GM12878 (cell line): ENCODE data around the gene SLIT1. TPM values are rescaled to one million over a fixed set of nuclear protein-coding genes. Genes with fewer than 3 reads are reported as not detected.

Source experiments
- ATAC-seq: fragments of 200-7000 bp; cut with Tn5 transposase; 3 replicates; pipeline ENCODE4 v1.9.1; 2020; ENCODE audit warnings: mild to moderate bottlenecking, moderate library complexity
- BruUV-seq: library from RNA; stranded (reverse); fragments of 400-500 nt; replicated peaks from 2 replicates; lab custom pipeline; 2021; lab: Mats Ljungman, UMichigan
- CTCF ChIA-PET: fragments of 300-600 bp; sonication (Branson Sonifier 250); formaldehyde crosslinking; extraction: SDS; loops from one replicate; lab custom pipeline; 2021; ENCODE audit warnings: inconsistent platforms; lab: Yijun Ruan, JAX
- POLR2A ChIA-PET: fragments of 350-600 bp; formaldehyde crosslinking; extraction: SDS; loops from one replicate; lab custom pipeline; 2021; ENCODE audit warnings: inconsistent platforms; lab: Charles Lee
- RAD21 ChIA-PET: fragments of 300-600 bp; sonication (Branson Sonifier 250); formaldehyde crosslinking; loops from one replicate; lab custom pipeline; 2023; ENCODE audit warnings: antibody characterized with exemption; ENCODE audit not compliant: unreplicated experiment; lab: Charles Lee
- SMC1A ChIA-PET: fragments of 300-600 bp; sonication (Branson Sonifier 250); formaldehyde crosslinking; loops from one replicate; lab custom pipeline; 2023; ENCODE audit not compliant: unreplicated experiment, uncharacterized antibody; lab: Charles Lee
- DNase-seq: peaks from one replicate; pipeline ENCODE4 v3.0.0-alpha.2; 2011; ENCODE audit warnings: low read depth, low spot score
- FAIRE-seq: peaks from 3 replicates; lab custom pipeline; 2011; peaks lifted over from hg19 to GRCh38; lab: Jason Lieb, UNC
- H2AFZ ChIP-seq: 2 replicates; pipeline ENCODE4 v1.6.0; 2011; ENCODE audit warnings: low read depth, low read length, control low read depth; ENCODE audit not compliant: control insufficient read depth
- H3K27ac ChIP-seq: 2 replicates; pipeline ENCODE4 v1.5.1; 2011; ENCODE audit warnings: control low read depth; ENCODE audit not compliant: control insufficient read depth, insufficient read depth
- H3K27me3 ChIP-seq, 2 experiments: replicated peaks in 1 of 2; 2 replicates each; pipeline versions ENCODE4 v1.6.0 to v1.6.1; 2011; ENCODE audit warnings: low read length in 1 of 2; ENCODE audit not compliant: control insufficient read depth in 2 of 2, insufficient read depth in 2 of 2
- H3K36me3 ChIP-seq, 2 experiments: 2 replicates each; pipeline ENCODE4 v1.5.1; 2011; ENCODE audit warnings: low read length in 1 of 2; ENCODE audit not compliant: control insufficient read depth in 2 of 2, insufficient read depth in 2 of 2
- H3K4me1 ChIP-seq: 2 replicates; pipeline ENCODE4 v1.6.1; 2011; ENCODE audit warnings: mild to moderate bottlenecking, low read length, moderate library complexity, mixed read lengths; ENCODE audit not compliant: control insufficient read depth, insufficient read depth
- H3K4me2 ChIP-seq: 2 replicates; pipeline ENCODE4 v1.6.0; 2011; ENCODE audit warnings: control low read depth; ENCODE audit not compliant: control insufficient read depth, insufficient read depth
- H3K4me3 ChIP-seq: fragments of 200-600 bp; sonication (generic); 2 replicates; pipeline ENCODE4 v1.5.1; 2016
- H3K79me2 ChIP-seq: 2 replicates; pipeline ENCODE4 v1.6.0; 2011; ENCODE audit warnings: low read length; ENCODE audit not compliant: control insufficient read depth, insufficient read depth
- H3K9ac ChIP-seq: 2 replicates; pipeline ENCODE4 v1.8.0; 2011; ENCODE audit warnings: low read length, control low read depth, mixed read lengths; ENCODE audit not compliant: control insufficient read depth, insufficient read depth
- H3K9me3 ChIP-seq: replicated peaks from 3 replicates; pipeline ENCODE4 v1.5.1; 2011; ENCODE audit warnings: mild to moderate bottlenecking, low read length; ENCODE audit not compliant: control insufficient read depth, insufficient read depth
- H4K20me1 ChIP-seq: 2 replicates; pipeline ENCODE4 v1.6.0; 2011; ENCODE audit not compliant: control insufficient read depth, insufficient read depth
- ATF3 ChIP-seq: IDR thresholded peaks from 2 replicates; pipeline ENCODE4 v1.6.1; 2011; ENCODE audit warnings: low read depth, mild to moderate bottlenecking, low read length, moderate library complexity, borderline replicate concordance; ENCODE audit errors: extremely low read depth
- CEBPZ ChIP-seq: fragments of 150-350 bp; IDR thresholded peaks from 2 replicates; pipeline ENCODE4 v1.6.1; 2016; ENCODE audit warnings: low read depth, low read length
- EGR1 ChIP-seq, 2 experiments: IDR thresholded peaks; 1 replicate in 1 of 2; 2 replicates in 1 of 2; pipeline ENCODE4 v1.6.1; 2011 to 2012; ENCODE audit warnings: low read depth in 2 of 2, low read length in 2 of 2, borderline replicate concordance in 1 of 2, mild to moderate bottlenecking in 1 of 2, moderate library complexity in 1 of 2
- EP300 ChIP-seq, 2 experiments: fragments of 150-350 bp in 1 of 2; IDR thresholded peaks; 2 replicates each; pipeline ENCODE4 v1.6.1; 2011 to 2012; ENCODE audit warnings: low read depth in 2 of 2, low read length in 2 of 2, borderline replicate concordance in 1 of 2, improper control_type of control experiment in 1 of 2, inconsistent platforms in 1 of 2; ENCODE audit not compliant: control insufficient read depth in 1 of 2
- RELA ChIP-seq: fragments of 450-650 bp; IDR thresholded peaks from 2 replicates; pipeline ENCODE4 v1.8.0; 2014; ENCODE audit warnings: borderline replicate concordance; ENCODE audit not compliant: partially characterized antibody
- SREBF1 ChIP-seq: IDR thresholded peaks from 2 replicates; pipeline ENCODE4 v1.6.1; 2012; ENCODE audit warnings: mild to moderate bottlenecking, low read length
- SREBF2 ChIP-seq: IDR thresholded peaks from 2 replicates; pipeline ENCODE4 v1.6.1; 2012; ENCODE audit warnings: mild to moderate bottlenecking, low read length
- SUPT20H ChIP-seq: IDR thresholded peaks from 2 replicates; pipeline ENCODE4 v1.6.1; 2011; ENCODE audit warnings: low read depth, mild to moderate bottlenecking, low read length, moderate library complexity, borderline replicate concordance; ENCODE audit not compliant: control insufficient read depth
- USF1 ChIP-seq: IDR thresholded peaks from 2 replicates; pipeline ENCODE4 v1.6.1; 2011; ENCODE audit warnings: borderline replicate concordance, low read depth, mild to moderate bottlenecking, moderate library complexity, mixed read lengths, low read length; ENCODE audit not compliant: insufficient read depth; ENCODE audit errors: extremely low read length
- ZNF24 ChIP-seq: fragments of 450-650 bp; IDR thresholded peaks from 2 replicates; pipeline ENCODE4 v1.6.1; 2017; ENCODE audit warnings: antibody characterized with exemption, mild to moderate bottlenecking
- ZNF274 ChIP-seq: IDR thresholded peaks from one replicate; pipeline ENCODE4 v1.8.0; 2011; ENCODE audit not compliant: insufficient read length, insufficient read depth
- WGBS: methylation state at CpG from one replicate; pipeline ENCODE4 v1.1.6; 2016; ENCODE audit warnings: low lambda C conversion rate; ENCODE audit not compliant: insufficient replicate concordance, insufficient coverage; ENCODE audit errors: missing lambda C conversion rate; 5-methylcytosine and 5-hydroxymethylcytosine counted together
- in situ Hi-C: fragments of 300-500 bp; cut with MboI; formaldehyde crosslinking; loops from 9 replicates; pipeline ENCODE4 v1.14.3; 2018; ENCODE audit warnings: mixed read lengths
- intact Hi-C: fragments of 100-400 bp; cut with micrococcal nuclease; formaldehyde crosslinking; loops from one replicate; pipeline ENCODE4 v1.14.2; 2022; ENCODE audit not compliant: unreplicated experiment
- polyA plus RNA-seq, 11 experiments: library from polyadenylated mRNA; depleted of rRNA in 4 of 11; unstranded in 6 of 11; stranded (reverse) in 5 of 11; fragments of >200 nt; fragmentation: Nextera tagmentation in 4 of 11; fragmentation: Illumina TruSeq in 1 of 11; extraction: Ambion mirVana in 4 of 11; extraction: Trizol in 1 of 11; gene quantifications; 1 replicate in 1 of 11; 2 replicates in 10 of 11; pipeline versions ENCODE4 v1.2.1 to v1.2.3, GENCODE V29; 2011 to 2016; ENCODE audit warnings: inconsistent platforms in 2 of 11, missing spikeins in 2 of 11, low read depth in 1 of 11
- total RNA-seq, 4 experiments: library from RNA; depleted of rRNA in 3 of 4; stranded (reverse); fragments of >200 nt in 3 of 4; fragmentation: Illumina TruSeq in 1 of 4; extraction: Trizol in 1 of 4; gene quantifications; 2 replicates each; pipeline versions ENCODE4 v1.2.1 to v1.2.3, GENCODE V29; 2013 to 2021

Gene SLIT1
- total and polyA plus RNA-seq, 10 of the 15 experiments (the other 5 are each of a cell fraction or from before 2014, with no cell fraction given): 0.04 to 0.19 (median 0.06) TPM; not detected in 4

GRCh38 chr10:97128516-97129154, 57.1 kb downstream of the SLIT1 start:
- CTCF ChIA-PET: interaction anchor here (1.2 to 1.3 kb wide), 2 partner anchors 8 to 13 kb away, joined by 4 read pairs; no protein-coding TSS in a partner anchor
- FAIRE-seq: no peak
- H3K36me3 ChIP-seq: no peaks in the 10 kb centered on the region
- SMC1A ChIA-PET: interaction anchor here (1.2 kb wide), 1 partner anchor 56 kb away, joined by 7 read pairs; no protein-coding TSS in a partner anchor
- no TSS peak for BruUV-seq
- no peak overlapping the region for H2AFZ ChIP-seq
- no peaks in the 10 kb centered on the region for H4K20me1 ChIP-seq
- H3K79me2 ChIP-seq: no peaks in the 10 kb centered on the region
- no peak for DNase-seq
- H3K4me2 ChIP-seq: no peak overlapping the region
- RAD21 ChIA-PET: no interaction called here
- intact Hi-C loops (loop anchor here (10.0 kb wide), 1 partner anchor 1936 kb away; no protein-coding TSS in a partner anchor), in situ Hi-C loops (no loop called here)
- 58% methylated on average over 12 of the region's 12 CpGs for WGBS
- no peaks in the 10 kb centered on the region; a peak in 2 of 4 replicates for H3K27me3 ChIP-seq
- H3K9me3 ChIP-seq: no peaks in the 10 kb centered on the region
- TF ChIP-seq CEBPZ (no peak), USF1 (no peak), ATF3 (no peak), SUPT20H (no peak), RELA (no peak), EGR1 (IDR thresholded peaks at IDR 0.05; ENCODE audit: borderline replicate concordance in 1 of 2, low read depth in 2 of 2, low read length in 2 of 2) (no peak), ZNF274 (no peak), EP300 (IDR thresholded peaks at IDR 0.05; ENCODE audit: borderline replicate concordance in 1 of 2, control insufficient read depth in 1 of 2, low read depth in 2 of 2, low read length in 2 of 2) (no peak), SREBF2 (no peak), ZNF24 (no peak), SREBF1 (no peak)
- H3K9ac ChIP-seq: no peak overlapping the region
- no peak overlapping the region for H3K4me3 ChIP-seq
- POLR2A ChIA-PET: no interaction called here
- no peaks in the 10 kb centered on the region for H3K4me1 ChIP-seq
- no peak overlapping the region for H3K27ac ChIP-seq
- no peak for ATAC-seq
